HG03196 (cell line): Measurements from ENCODE around the gene CD8A.
A peak's percentile ranks its signal among the peaks of the same experiment; 100 is the strongest.

ENCODE experiments used
- ATAC-seq: cut with Tn5 transposase; IDR thresholded peaks from one replicate; pipeline ENCODE4 v1.9.1; 2021; ENCODE audit not compliant: unreplicated experiment

Gene CD8A

GRCh38 chr2:86809481-86810121, 18.9 kb upstream of the CD8A start:
- no peak for ATAC-seq

- ATAC-seq, result peak; percentile 95
These were observed 17.8 kb upstream of the CD8A start for GRCh38 chr2:86808315-86809161.

GRCh38 chr2:86807468-86808275, 17.0 kb upstream of the CD8A start:
- ATAC-seq, result no peak

- ATAC-seq, result no peak
These were observed 16.4 kb upstream of the CD8A start for GRCh38 chr2:86807133-86807467.

- no peak for ATAC-seq
These were observed 15.5 kb upstream of the CD8A start for GRCh38 chr2:86806059-86806857.

- ATAC-seq, result no peak
These were observed 10.3 kb upstream of the CD8A start for GRCh38 chr2:86800856-86801567.

- no peak for ATAC-seq
These were observed 4.1 kb upstream of the CD8A start for GRCh38 chr2:86794861-86795260.

GRCh38 chr2:86793752-86794151, 3.0 kb upstream of the CD8A start:
- no peak for ATAC-seq

GRCh38 chr2:86791573-86791972, 860 bp upstream of the CD8A start:
- no peak for ATAC-seq

- no peak for ATAC-seq
These were observed 508 bp downstream of the CD8A start for GRCh38 chr2:86790134-86790675.

- no peak for ATAC-seq
These were observed 1.0 kb downstream of the CD8A start for GRCh38 chr2:86789687-86790133.

- ATAC-seq, result no peak
These were observed 1.6 kb downstream of the CD8A start for GRCh38 chr2:86788881-86789686.

GRCh38 chr2:86788165-86788564, 2.5 kb downstream of the CD8A start:
- no peak for ATAC-seq

GRCh38 chr2:86787736-86788135, 3.0 kb downstream of the CD8A start:
- ATAC-seq, result no peak

- no peak for ATAC-seq
These were observed 4.6 kb downstream of the CD8A start for GRCh38 chr2:86786001-86786536.

- no peak for ATAC-seq
These were observed 5.3 kb downstream of the CD8A start for GRCh38 chr2:86785456-86785855.

- ATAC-seq, result peak; percentile 76
These were observed 6.9 kb downstream of the CD8A start for GRCh38 chr2:86783615-86784339.

GRCh38 chr2:86782748-86783147, 8.0 kb downstream of the CD8A start:
- ATAC-seq, result no peak
